Mesendoderm (in vitro differentiated cells): ENCODE results near the gene MLLT3.

Experiments
- DNase-seq: peaks from one replicate; pipeline ENCODE4 v3.0.0; 2013
- H2AK5ac ChIP-seq: 2 replicates; pipeline ENCODE4 v1.6.1; 2013; ENCODE audit warnings: low read length, inconsistent platforms
- H2BK120ac ChIP-seq: 2 replicates; pipeline ENCODE4 v1.6.1; 2013; ENCODE audit warnings: low read depth, mild to moderate bottlenecking, low read length, moderate library complexity, mixed read lengths
- H2BK15ac ChIP-seq: replicated peaks from 2 replicates; pipeline ENCODE4 v1.6.1; 2013; ENCODE audit warnings: low read depth, mild to moderate bottlenecking, moderate library complexity
- H2BK5ac ChIP-seq: 2 replicates; pipeline ENCODE4 v1.6.1; 2013; ENCODE audit warnings: low read length, inconsistent platforms
- H3K18ac ChIP-seq: 2 replicates; pipeline ENCODE4 v1.6.1; 2013; ENCODE audit warnings: mild to moderate bottlenecking, low read length, mixed read lengths
- H3K23ac ChIP-seq: one replicate; pipeline ENCODE4 v1.6.1; 2013; ENCODE audit warnings: low read length
- H3K27ac ChIP-seq: 2 replicates; pipeline ENCODE4 v1.5.1; 2013; ENCODE audit warnings: low read depth, mild to moderate bottlenecking, inconsistent platforms, low read length, moderate library complexity
- H3K27me3 ChIP-seq: 2 replicates; pipeline ENCODE4 v1.6.1; 2013; ENCODE audit warnings: low read length, control low read depth, mild to moderate bottlenecking, inconsistent platforms; ENCODE audit not compliant: insufficient read depth, poor library complexity
- H3K36me3 ChIP-seq: 2 replicates; pipeline ENCODE4 v1.6.1; 2013; ENCODE audit warnings: low read length, inconsistent platforms; ENCODE audit not compliant: control insufficient read depth, insufficient read depth
- H3K4ac ChIP-seq: one replicate; pipeline ENCODE4 v1.6.1; 2013; ENCODE audit warnings: low read depth, mild to moderate bottlenecking, low read length, moderate library complexity
- H3K4me1 ChIP-seq: 2 replicates; pipeline ENCODE4 v1.6.1; 2013; ENCODE audit warnings: low read depth, low read length, inconsistent platforms; ENCODE audit not compliant: control insufficient read depth
- H3K4me2 ChIP-seq: 2 replicates; pipeline ENCODE4 v1.6.1; 2013; ENCODE audit warnings: low read length
- H3K4me3 ChIP-seq: 2 replicates; pipeline ENCODE4 v1.5.1; 2013; ENCODE audit warnings: mild to moderate bottlenecking, low read length
- H3K56ac ChIP-seq: one replicate; pipeline ENCODE4 v1.6.1; 2013; ENCODE audit warnings: low read length
- H3K79me1 ChIP-seq: 2 replicates; pipeline ENCODE4 v1.6.1; 2013; ENCODE audit warnings: low read length, inconsistent platforms
- H3K79me2 ChIP-seq: 2 replicates; pipeline ENCODE4 v1.6.1; 2013; ENCODE audit warnings: mild to moderate bottlenecking, low read length; ENCODE audit not compliant: control insufficient read depth, insufficient read depth
- H3K9ac ChIP-seq: 2 replicates; pipeline ENCODE4 v1.6.1; 2013; ENCODE audit warnings: low read length, inconsistent platforms
- H4K5ac ChIP-seq: one replicate; pipeline ENCODE4 v1.6.1; 2013; ENCODE audit warnings: low read length
- H4K8ac ChIP-seq: one replicate; pipeline ENCODE4 v1.6.1; 2013; ENCODE audit warnings: low read depth, mild to moderate bottlenecking, control low read depth, low read length, moderate library complexity
- WGBS: extraction: QIAGEN DNeasy Blood & Tissue Kit; methylation state at CpG from one replicate; pipeline ENCODE4 v1.1.7; 2013; ENCODE audit warnings: low lambda C conversion rate, missing lambda C conversion rate; ENCODE audit not compliant: insufficient coverage; ENCODE audit errors: extremely low coverage; 5-methylcytosine and 5-hydroxymethylcytosine counted together

Gene MLLT3

DNA sequence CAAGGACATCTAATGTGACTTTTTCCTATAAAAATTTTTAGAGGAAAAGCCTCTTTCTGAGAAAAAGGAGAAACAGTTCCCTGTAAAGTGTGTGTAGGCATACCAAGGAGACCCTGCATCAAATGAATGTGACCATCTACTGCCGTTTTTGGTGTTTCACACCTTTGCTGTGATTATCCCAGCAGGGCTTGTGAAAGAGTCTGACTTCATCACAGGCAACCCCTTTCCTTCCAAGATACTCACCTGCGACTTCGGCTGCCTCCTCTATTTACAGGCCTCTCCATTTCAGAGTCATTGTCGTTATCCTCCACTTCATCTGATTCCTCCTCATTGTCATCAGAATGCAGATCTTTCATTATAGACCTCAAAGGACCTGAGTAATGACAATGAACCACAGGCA lies 259.1 kb downstream of the MLLT3 start:
- Histone ChIP-seq H2BK120ac (no peak overlapping the region), H3K36me3 (no peaks in the 10 kb centered on the region), H3K4ac (no peak overlapping the region), H2BK5ac (no peak overlapping the region), H3K27me3 (no peaks in the 10 kb centered on the region), H3K4me2 (no peak overlapping the region), H3K23ac (no peak overlapping the region), H3K56ac (no peak overlapping the region), H3K4me1 (no peaks in the 10 kb centered on the region), H3K27ac (no peak overlapping the region), H2BK15ac (no peak overlapping the region), H3K18ac (no peak overlapping the region), H4K5ac (no peak overlapping the region), H3K79me2 (no peaks in the 10 kb centered on the region), H3K4me3 (no peak overlapping the region), H2AK5ac (no peak overlapping the region), H3K79me1 (no peaks in the 10 kb centered on the region), H4K8ac (no peak overlapping the region), H3K9ac (no peak overlapping the region)
- DNase-seq = peak; percentile 62
- no CpG with 5 or more reads among the region's 4 CpGs for WGBS

DNA sequence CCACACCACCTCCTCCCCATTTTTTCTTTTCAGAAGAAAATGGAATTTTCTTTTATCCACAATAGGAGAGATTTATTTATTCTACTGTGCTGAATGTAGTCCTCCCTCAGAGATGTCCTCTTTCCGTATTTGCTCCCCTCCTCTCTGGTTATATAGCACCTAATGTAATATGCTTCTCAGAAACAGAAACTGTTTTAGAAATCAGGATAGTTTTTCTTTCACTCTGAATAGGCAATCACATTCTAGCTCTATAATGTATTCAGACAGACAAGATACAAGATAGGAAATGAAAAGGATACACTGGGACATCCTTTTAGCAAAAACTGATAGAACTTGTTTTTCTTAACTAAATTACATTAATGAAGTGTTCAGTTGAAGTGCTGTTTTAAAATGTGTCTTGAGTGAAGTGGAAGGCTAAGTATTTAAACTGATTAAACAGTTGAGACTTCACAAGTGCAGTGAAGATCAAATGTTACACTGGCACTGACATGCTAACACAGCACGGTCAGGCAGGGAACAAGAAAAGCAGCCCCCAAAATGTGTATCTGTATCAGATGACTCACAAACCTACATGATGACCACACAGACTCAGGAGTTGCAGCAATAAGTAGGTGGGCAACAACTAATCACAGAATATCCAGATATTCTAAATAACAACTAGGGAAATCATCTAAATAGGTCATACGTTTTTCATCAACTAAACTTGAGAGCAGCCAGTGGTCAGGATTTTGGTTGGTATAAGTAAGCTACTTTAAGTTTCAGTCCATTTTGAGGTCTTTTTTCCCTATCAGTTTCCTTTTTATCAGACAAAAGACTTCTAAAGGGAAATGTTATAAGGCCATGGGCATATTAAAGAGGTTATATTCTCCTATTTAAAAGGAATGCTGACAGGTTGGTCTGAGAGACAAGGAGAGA lies 260.4 kb downstream of the MLLT3 start:
- Histone ChIP-seq H3K9ac (no peak overlapping the region), H3K4me2 (no peak overlapping the region), H3K27me3 (no peaks in the 10 kb centered on the region), H3K36me3 (no peaks in the 10 kb centered on the region), H4K8ac (no peak overlapping the region), H3K4me3 (no peak overlapping the region), H2BK15ac (no peak overlapping the region), H3K23ac (no peak overlapping the region), H3K56ac (no peak overlapping the region), H3K4ac (no peak overlapping the region), H3K18ac (no peak overlapping the region), H3K79me2 (no peaks in the 10 kb centered on the region), H3K79me1 (no peaks in the 10 kb centered on the region), H2BK5ac (no peak overlapping the region), H3K4me1 (no peaks in the 10 kb centered on the region), H4K5ac (no peak overlapping the region), H2AK5ac (no peak overlapping the region), H2BK120ac (no peak overlapping the region), H3K27ac (no peak overlapping the region)
- no CpG with 5 or more reads among the region's 3 CpGs for WGBS
- no peak for DNase-seq

- Histone ChIP-seq H3K4ac (no peak overlapping the region), H3K27me3 (no peaks in the 10 kb centered on the region)
Measured at GRCh38 chr9:20361229-20361628, 261.1 kb downstream of the MLLT3 start.

DNA sequence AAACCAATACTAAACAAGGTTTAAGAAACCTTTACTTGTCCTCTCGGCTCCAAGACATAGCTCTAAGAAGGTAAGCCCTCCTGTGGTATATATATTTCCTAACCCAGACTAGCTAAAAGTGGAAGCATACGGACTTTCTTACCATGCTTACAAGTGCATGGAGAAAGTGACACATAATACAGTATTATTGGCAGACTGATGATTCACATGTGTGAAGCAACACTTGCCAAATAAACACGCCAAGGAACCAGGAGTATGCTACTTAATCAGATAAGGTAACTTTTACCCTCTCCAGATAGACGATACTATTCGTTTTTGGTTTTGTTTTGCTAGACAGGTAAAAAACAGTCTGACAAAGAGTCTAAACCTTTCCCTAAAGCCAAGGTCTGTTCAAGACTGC lies 264.1 kb downstream of the MLLT3 start:
- no peak overlapping the region for H3K4me2 ChIP-seq
- no peak overlapping the region for H2BK15ac ChIP-seq
- H3K9ac ChIP-seq = no peak overlapping the region
- no peaks in the 10 kb centered on the region for H3K4me1 ChIP-seq
- no peak overlapping the region for H4K5ac ChIP-seq
- no peak overlapping the region for H4K8ac ChIP-seq
- no peaks in the 10 kb centered on the region for H3K79me2 ChIP-seq
- no peaks in the 10 kb centered on the region for H3K79me1 ChIP-seq
- H3K27me3 ChIP-seq = no peaks in the 10 kb centered on the region
- DNase-seq = no peak
- no peak overlapping the region for H3K27ac ChIP-seq
- H2BK120ac ChIP-seq = no peak overlapping the region
- WGBS = no CpG with 5 or more reads among the region's 5 CpGs
- no peak overlapping the region for H3K4me3 ChIP-seq
- H2AK5ac ChIP-seq = no peak overlapping the region
- no peak overlapping the region for H3K4ac ChIP-seq
- no peak overlapping the region for H3K18ac ChIP-seq
- H3K23ac ChIP-seq = no peak overlapping the region
- H2BK5ac ChIP-seq = no peak overlapping the region
- H3K56ac ChIP-seq = no peak overlapping the region
- H3K36me3 ChIP-seq = no peaks in the 10 kb centered on the region

More at GRCh38 chr9:20361229-20361628, 261.1 kb downstream of the MLLT3 start:
- Histone ChIP-seq H3K23ac (no peak overlapping the region), H3K4me2 (no peak overlapping the region), H3K79me2 (no peaks in the 10 kb centered on the region), H4K8ac (no peak overlapping the region), H2BK15ac (no peak overlapping the region), H3K27ac (no peak overlapping the region), H2AK5ac (no peak overlapping the region), H2BK5ac (no peak overlapping the region), H4K5ac (no peak overlapping the region), H3K56ac (no peak overlapping the region), H3K4me1 (no peaks in the 10 kb centered on the region), H3K79me1 (no peaks in the 10 kb centered on the region), H3K18ac (no peak overlapping the region), H3K4me3 (no peak overlapping the region), H3K36me3 (no peaks in the 10 kb centered on the region), H3K9ac (no peak overlapping the region), H2BK120ac (no peak overlapping the region)
- no CpG with 5 or more reads among the region's 5 CpGs for WGBS
- no peak for DNase-seq

- H3K79me2 ChIP-seq = no peaks in the 10 kb centered on the region
- no CpG with 5 or more reads among the region's 2 CpGs for WGBS
- no peak overlapping the region for H3K4ac ChIP-seq
- no peaks in the 10 kb centered on the region for H3K4me1 ChIP-seq
- DNase-seq = no peak
- H2BK15ac ChIP-seq = no peak overlapping the region
- no peak overlapping the region for H2BK5ac ChIP-seq
- no peak overlapping the region for H4K8ac ChIP-seq
- no peaks in the 10 kb centered on the region for H3K27me3 ChIP-seq
- no peak overlapping the region for H3K9ac ChIP-seq
- no peak overlapping the region for H4K5ac ChIP-seq
- no peaks in the 10 kb centered on the region for H3K79me1 ChIP-seq
- no peak overlapping the region for H3K4me3 ChIP-seq
- no peak overlapping the region for H3K27ac ChIP-seq
- H3K18ac ChIP-seq = no peak overlapping the region
- H2AK5ac ChIP-seq = no peak overlapping the region
- no peak overlapping the region for H3K56ac ChIP-seq
- no peak overlapping the region for H2BK120ac ChIP-seq
- H3K23ac ChIP-seq = no peak overlapping the region
- H3K36me3 ChIP-seq = no peaks in the 10 kb centered on the region
- no peak overlapping the region for H3K4me2 ChIP-seq
Measured at GRCh38 chr9:20357037-20357432, 265.3 kb downstream of the MLLT3 start.
